GM12875 (cell line): ENCODE measurements around the gene ANKRD40CL.
A peak's percentile ranks its signal among the peaks of the same experiment; 100 is the strongest.
"Not testable (repeated sequence)": the region's sequence is repeated elsewhere in the genome, so short reads cannot be mapped to it uniquely, and the experiment has no call there.

Source experiments
- H3K4me3 ChIP-seq: one replicate; pipeline ENCODE4 v1.5.1; 2011; ENCODE audit warnings: low read depth, low read length, control low read depth
- CTCF ChIP-seq: IDR thresholded peaks from 2 replicates; pipeline ENCODE4 v1.5.1; 2011; ENCODE audit warnings: low read depth, mild to moderate bottlenecking, control low read depth, inconsistent platforms, low read length, moderate library complexity, borderline replicate concordance; ENCODE audit not compliant: insufficient read depth

Gene ANKRD40CL

GRCh38 chr17:50807009-50807408 lies 39.7 kb upstream of the ANKRD40CL start:
- no peak for TF ChIP-seq CTCF
- H3K4me3 ChIP-seq = no peak overlapping the region

GRCh38 chr17:50806141-50806643 lies 38.9 kb upstream of the ANKRD40CL start:
- peak; percentile 32; the same call in 1 of the 2 replicates for TF ChIP-seq CTCF
- no peak overlapping the region for H3K4me3 ChIP-seq

- H3K4me3 ChIP-seq = no peak overlapping the region
- TF ChIP-seq CTCF = no peak
Observed at GRCh38 chr17:50805486-50805885, 38.2 kb upstream of the ANKRD40CL start.

GRCh38 chr17:50804749-50805475 lies 37.6 kb upstream of the ANKRD40CL start:
- H3K4me3 ChIP-seq = not testable (repeated sequence)

GRCh38 chr17:50803676-50804075 lies 36.4 kb upstream of the ANKRD40CL start:
- H3K4me3 ChIP-seq = no peak overlapping the region
- no peak for TF ChIP-seq CTCF

GRCh38 chr17:50802609-50803571 lies 35.6 kb upstream of the ANKRD40CL start:
- no peak overlapping the region for H3K4me3 ChIP-seq
- TF ChIP-seq CTCF = no peak

- TF ChIP-seq CTCF = no peak
- H3K4me3 ChIP-seq = no peak overlapping the region
Observed at GRCh38 chr17:50800196-50800700, 32.9 kb upstream of the ANKRD40CL start.
